ENCODE data around the gene CACNA1C.

CACNA1C gene

GRCh38 chr12:2259369-2259768 lies 206.6 kb downstream of the CACNA1C start:
- H3K9me3 ChIP-seq (ENCODE audit: severe bottlenecking), result no peaks in the 10 kb centered on the region
- ATAC-seq (ENCODE audit: low read depth) (no peak), DNase-seq (ENCODE audit: low spot score) (no peak)
- TF ChIP-seq CTCF (IDR thresholded peaks at IDR 0.05; ENCODE audit: poor library complexity, severe bottlenecking), result no peak
- no peaks in the 10 kb centered on the region for H3K27me3 ChIP-seq (ENCODE audit: insufficient read depth, poor library complexity, severe bottlenecking)
- H3K4me3 ChIP-seq (ENCODE audit: severe bottlenecking), result no peak overlapping the region
- no peak overlapping the region for H3K27ac ChIP-seq (ENCODE audit: poor library complexity, severe bottlenecking)
- H3K36me3 ChIP-seq (ENCODE audit: low read depth), result no peaks in the 10 kb centered on the region
- no peaks in the 10 kb centered on the region for H3K4me1 ChIP-seq (ENCODE audit: insufficient read depth, poor library complexity, severe bottlenecking)

- ATAC-seq (ENCODE audit: low read depth), result no peak
Measured at GRCh38 chr12:2260441-2260840, 207.7 kb downstream of the CACNA1C start.

GRCh38 chr12:2261708-2262107 lies 208.9 kb downstream of the CACNA1C start:
- DNase-seq (ENCODE audit: low spot score), result no peak
- TF ChIP-seq CTCF (IDR thresholded peaks at IDR 0.05; ENCODE audit: poor library complexity, severe bottlenecking), result no peak
- Histone ChIP-seq H3K9me3 (ENCODE audit: severe bottlenecking) (no peaks in the 10 kb centered on the region), H3K4me1 (ENCODE audit: insufficient read depth, poor library complexity, severe bottlenecking) (no peaks in the 10 kb centered on the region), H3K36me3 (ENCODE audit: low read depth) (no peaks in the 10 kb centered on the region), H3K27me3 (ENCODE audit: insufficient read depth, poor library complexity, severe bottlenecking) (peaks cover under 1% of the 10 kb centered on the region), H3K4me3 (ENCODE audit: severe bottlenecking) (no peak overlapping the region), H3K27ac (ENCODE audit: poor library complexity, severe bottlenecking) (no peak overlapping the region)
- ATAC-seq (ENCODE audit: low read depth), result no peak

More at GRCh38 chr12:2260441-2260840, 207.7 kb downstream of the CACNA1C start:
- Histone ChIP-seq H3K4me3 (ENCODE audit: severe bottlenecking) (no peak overlapping the region), H3K27ac (ENCODE audit: poor library complexity, severe bottlenecking) (no peak overlapping the region), H3K4me1 (ENCODE audit: insufficient read depth, poor library complexity, severe bottlenecking) (no peaks in the 10 kb centered on the region), H3K36me3 (ENCODE audit: low read depth) (no peaks in the 10 kb centered on the region), H3K27me3 (ENCODE audit: insufficient read depth, poor library complexity, severe bottlenecking) (no peaks in the 10 kb centered on the region), H3K9me3 (ENCODE audit: severe bottlenecking) (no peaks in the 10 kb centered on the region)
- no peak for TF ChIP-seq CTCF (IDR thresholded peaks at IDR 0.05; ENCODE audit: poor library complexity, severe bottlenecking)
- no peak for DNase-seq (ENCODE audit: low spot score)

- ATAC-seq (ENCODE audit: low read depth) (no peak), DNase-seq (ENCODE audit: low spot score) (no peak)
- no peak overlapping the region for H3K27ac ChIP-seq (ENCODE audit: poor library complexity, severe bottlenecking)
- no peaks in the 10 kb centered on the region for H3K9me3 ChIP-seq (ENCODE audit: severe bottlenecking)
- no peaks in the 10 kb centered on the region for H3K4me1 ChIP-seq (ENCODE audit: insufficient read depth, poor library complexity, severe bottlenecking)
- H3K36me3 ChIP-seq (ENCODE audit: low read depth), result no peaks in the 10 kb centered on the region
- peaks cover 8% of the 10 kb centered on the region for H3K27me3 ChIP-seq (ENCODE audit: insufficient read depth, poor library complexity, severe bottlenecking)
- no peak overlapping the region for H3K4me3 ChIP-seq (ENCODE audit: severe bottlenecking)
- TF ChIP-seq CTCF (IDR thresholded peaks at IDR 0.05; ENCODE audit: poor library complexity, severe bottlenecking), result no peak
Measured at GRCh38 chr12:2262449-2262848, 209.7 kb downstream of the CACNA1C start.

- Histone ChIP-seq H3K9me3 (ENCODE audit: severe bottlenecking) (no peaks in the 10 kb centered on the region), H3K4me1 (ENCODE audit: insufficient read depth, poor library complexity, severe bottlenecking) (no peaks in the 10 kb centered on the region), H3K27ac (ENCODE audit: poor library complexity, severe bottlenecking) (no peak overlapping the region)
Measured at GRCh38 chr12:2263901-2264300, 211.1 kb downstream of the CACNA1C start.

More at GRCh38 chr12:2263901-2264300, 211.1 kb downstream of the CACNA1C start:
- DNase-seq (ENCODE audit: low spot score) (peak; percentile 47), ATAC-seq (ENCODE audit: low read depth) (no peak)
- peaks cover 13% of the 10 kb centered on the region for H3K27me3 ChIP-seq (ENCODE audit: insufficient read depth, poor library complexity, severe bottlenecking)
- TF ChIP-seq CTCF (IDR thresholded peaks at IDR 0.05; ENCODE audit: poor library complexity, severe bottlenecking), result no peak
- no peaks in the 10 kb centered on the region for H3K36me3 ChIP-seq (ENCODE audit: low read depth)
- no peak overlapping the region for H3K4me3 ChIP-seq (ENCODE audit: severe bottlenecking)

Measured in RWPE2 (cell line).